HG02759 (cell line): ENCODE data around the gene CDCP1.

ENCODE experiments used
- ATAC-seq: cut with Tn5 transposase; IDR thresholded peaks from one replicate; pipeline ENCODE4 v1.9.1; 2021; ENCODE audit warnings: mild to moderate bottlenecking, moderate library complexity; ENCODE audit not compliant: unreplicated experiment

Gene CDCP1

GRCh38 chr3:45116350-45116749 lies 29.8 kb downstream of the CDCP1 start:
- no peak for ATAC-seq

DNA sequence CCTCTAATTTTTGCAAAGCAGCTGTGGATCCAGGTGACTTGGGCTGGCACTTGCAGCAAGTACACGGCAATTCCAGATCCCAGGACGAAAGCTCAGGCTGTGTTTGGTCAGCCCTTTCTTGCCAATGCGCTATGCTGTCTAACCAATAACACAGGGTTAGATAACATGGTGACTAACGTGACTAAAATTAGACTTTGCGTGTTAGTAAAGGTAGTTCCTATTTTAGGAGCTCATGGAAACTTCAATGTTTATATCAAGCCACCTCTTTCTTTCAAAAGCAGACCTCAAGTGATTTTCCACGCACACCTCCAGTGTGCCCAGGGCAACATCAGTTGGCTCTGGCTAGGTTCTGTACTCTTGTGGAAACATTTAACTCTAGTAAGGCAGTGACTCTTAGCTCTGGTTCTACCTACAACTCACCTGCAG lies 32.5 kb downstream of the CDCP1 start:
- no peak for ATAC-seq

DNA sequence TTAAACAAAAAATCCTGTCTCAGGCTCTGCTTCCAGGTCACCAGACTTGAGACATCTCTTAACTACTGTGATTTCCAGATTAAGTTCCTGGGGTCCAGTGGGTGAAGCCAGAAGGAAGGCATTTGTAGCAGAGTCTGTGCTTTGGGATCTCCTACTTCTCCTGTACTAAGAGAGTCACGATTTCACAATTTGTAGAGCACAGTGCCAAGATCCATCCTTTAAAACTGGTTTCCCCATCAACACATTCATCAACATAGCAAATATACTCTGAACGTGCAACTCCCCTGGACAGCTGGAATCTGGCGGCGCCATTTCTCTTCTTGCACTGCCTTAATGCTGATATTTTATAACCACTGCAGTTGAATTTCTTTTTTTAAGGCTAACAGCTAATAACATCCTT lies 33.2 kb downstream of the CDCP1 start:
- no peak for ATAC-seq

- no peak for ATAC-seq
Observed at GRCh38 chr3:45110509-45110833, 35.7 kb downstream of the CDCP1 start.

DNA sequence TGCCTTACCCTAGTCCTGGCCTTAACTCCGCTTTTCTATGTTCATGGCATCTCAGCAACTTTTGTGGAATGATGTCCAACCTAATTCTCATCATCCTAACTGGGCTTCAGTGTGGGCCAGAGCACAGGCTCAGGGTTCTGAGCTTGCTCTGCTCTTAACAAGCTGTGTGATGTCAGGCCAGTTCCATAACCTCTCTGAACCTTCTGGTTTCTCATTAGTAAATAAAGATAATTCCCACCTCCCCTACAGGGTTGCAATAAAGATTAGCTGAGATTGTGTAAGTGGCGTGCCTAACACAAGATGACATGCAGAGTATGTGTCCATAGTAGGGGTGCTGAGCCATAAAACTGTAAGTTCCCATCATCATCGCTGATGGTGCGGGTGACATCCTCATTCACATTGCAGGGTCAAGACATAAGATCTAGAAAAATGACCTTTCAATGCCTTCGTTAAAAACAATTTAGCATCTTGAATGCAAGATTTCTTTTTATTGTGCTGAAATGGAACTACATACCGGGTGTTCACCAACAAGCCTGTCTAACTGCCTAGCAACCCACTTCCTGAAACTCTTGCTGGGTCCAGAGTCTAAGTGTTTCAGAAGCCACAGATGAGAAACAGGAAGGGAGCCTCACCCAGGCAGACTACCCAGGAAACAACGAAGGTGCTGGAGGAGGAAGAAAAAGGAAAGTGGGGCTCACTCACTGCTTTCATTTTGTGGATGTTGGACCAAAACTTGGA lies 36.2 kb downstream of the CDCP1 start:
- ATAC-seq, result no peak

DNA sequence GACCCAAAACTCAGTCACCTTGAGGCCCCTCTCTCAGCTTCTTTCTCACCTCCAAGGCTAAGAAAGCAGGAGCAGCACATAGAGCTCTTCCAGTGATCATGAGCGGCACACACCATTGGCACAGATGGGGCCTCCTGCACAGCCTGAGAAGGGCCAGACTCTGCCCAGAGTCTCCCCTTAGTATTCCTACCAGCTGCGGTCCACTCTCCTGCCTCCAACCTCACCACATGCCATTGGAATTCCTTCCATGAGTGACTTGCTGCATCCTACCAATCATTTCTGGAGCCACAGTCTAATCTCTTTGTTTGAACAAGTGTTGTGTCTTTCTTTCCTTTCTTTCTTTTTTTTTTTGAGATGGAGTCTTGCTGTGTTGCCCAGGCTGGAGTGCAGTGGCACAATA lies 39.3 kb downstream of the CDCP1 start:
- ATAC-seq, result no peak

DNA sequence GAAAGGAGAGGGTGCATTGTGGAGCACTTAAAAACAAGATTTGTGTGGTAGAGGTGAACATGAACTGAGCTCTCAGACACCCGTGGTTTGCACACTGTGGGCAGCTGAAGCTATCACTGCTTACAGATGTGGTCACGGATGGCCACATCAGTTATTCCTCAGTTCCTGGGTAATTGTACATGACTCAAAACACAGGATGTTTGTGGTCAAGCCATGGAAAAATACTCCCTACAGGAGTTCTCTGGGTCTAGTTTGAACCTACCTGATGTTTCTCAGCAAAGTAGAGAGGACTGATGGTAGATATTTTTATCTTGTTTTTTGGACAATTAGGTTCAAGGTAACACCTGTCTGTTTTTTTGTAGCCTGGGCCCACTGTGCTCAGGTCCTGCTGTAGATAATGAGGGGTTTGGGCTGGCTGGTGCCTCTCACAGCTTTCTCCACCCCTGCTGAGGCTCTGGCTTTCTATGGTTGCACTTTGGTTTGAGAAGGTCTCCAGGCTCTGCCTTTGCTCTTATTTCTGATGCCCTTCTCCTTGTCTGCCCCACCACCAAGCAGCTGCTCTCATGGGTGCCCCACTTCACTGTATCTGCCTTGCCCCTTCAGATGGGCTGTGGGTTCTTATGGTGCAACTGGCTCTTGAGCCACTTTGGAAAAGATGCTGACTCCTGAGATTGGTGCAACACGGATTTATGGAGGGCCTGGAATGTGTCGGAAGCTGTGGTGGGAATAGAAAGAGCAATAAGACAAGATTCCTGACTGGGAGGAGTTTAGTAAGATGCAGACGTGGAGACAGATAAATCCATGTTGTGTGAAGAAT lies 40.1 kb downstream of the CDCP1 start:
- no peak for ATAC-seq

DNA sequence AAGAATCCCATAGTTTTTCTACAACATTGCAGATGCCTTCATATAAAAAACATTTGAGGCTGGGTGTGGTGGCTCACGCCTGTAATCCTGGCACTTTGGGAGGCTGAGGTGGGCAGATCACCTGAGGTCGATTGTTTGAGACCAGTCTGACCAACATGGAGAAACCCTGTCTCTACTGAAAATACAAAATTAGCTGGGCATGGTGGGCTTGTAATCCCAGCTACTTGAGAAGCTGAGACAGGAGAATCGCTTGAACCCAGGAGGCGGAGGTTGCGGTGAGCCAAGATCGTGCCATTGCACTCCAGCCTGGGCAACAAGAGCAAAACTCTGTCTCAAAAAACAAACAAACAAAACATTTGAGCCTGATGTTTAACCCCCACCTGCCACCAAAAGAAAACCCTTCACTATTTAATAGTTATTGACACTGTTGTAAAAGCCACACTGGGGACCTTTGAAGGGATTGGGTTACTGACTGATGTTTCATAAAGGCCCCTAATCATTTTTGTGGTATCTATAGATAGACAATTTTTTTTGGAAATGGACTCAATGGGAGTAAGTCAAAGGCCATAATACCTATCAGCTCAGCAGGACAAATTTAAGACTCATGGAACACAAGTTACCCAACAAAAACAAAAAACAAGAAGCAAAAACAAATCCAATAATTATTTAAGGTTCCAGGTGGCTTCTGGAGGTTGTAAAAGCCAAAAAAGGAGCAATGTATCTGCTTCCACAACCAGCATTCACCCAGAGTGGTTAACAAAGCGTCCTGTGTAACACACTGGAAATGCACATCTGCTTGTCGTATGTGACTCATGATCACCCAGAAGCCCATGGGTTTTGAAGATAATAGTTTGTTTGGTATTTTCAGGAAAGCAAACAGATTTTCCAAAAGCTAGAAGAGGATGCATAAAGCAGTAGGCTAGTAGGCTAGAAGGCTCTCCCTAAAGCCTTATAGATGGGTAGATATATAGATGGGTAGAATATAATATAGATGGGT lies 41.2 kb downstream of the CDCP1 start:
- no peak for ATAC-seq

DNA sequence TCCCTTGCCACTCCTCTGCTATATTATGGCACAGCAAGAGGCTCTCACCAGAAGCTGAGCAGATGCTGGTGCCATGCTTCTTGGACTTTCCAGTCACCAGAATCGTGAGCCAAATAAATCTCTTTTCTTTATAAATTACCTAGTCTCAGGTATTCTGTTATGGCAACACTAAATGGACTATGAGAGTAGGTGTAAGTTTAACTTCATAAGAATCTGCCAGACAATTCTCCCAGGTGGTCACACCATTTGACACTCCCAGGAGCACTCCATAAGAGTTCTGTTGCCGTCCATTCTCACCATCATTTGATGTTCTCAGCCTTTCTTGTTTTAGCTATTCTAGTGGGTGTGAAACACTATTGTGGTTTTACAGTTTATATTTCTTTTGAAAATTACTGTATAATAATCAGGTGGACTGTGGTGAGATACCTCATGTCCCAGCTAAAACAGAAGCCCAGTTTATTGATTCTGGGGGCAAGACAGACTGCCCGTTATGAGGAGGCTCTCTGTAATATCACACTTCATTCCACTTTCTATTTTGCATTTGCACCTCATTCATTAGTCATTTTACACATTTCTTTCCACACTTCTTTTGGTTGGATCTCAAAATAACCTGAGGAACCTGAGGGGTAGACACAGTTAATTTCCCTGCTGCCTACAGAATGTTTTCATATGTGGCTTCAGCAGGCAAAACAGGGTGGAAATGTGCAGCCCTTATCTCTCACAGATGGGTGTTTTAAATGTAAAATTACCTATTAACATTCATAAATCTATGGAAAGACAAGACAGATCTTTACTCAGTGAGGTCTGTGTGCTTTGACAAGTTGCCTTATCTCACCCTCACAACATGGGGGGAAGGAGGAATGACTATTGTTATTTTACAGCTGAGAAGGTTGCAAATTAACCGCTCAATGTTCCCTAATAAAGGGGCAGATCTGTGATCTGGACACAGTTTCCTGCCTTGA lies 42.1 kb downstream of the CDCP1 start:
- no peak for ATAC-seq

DNA sequence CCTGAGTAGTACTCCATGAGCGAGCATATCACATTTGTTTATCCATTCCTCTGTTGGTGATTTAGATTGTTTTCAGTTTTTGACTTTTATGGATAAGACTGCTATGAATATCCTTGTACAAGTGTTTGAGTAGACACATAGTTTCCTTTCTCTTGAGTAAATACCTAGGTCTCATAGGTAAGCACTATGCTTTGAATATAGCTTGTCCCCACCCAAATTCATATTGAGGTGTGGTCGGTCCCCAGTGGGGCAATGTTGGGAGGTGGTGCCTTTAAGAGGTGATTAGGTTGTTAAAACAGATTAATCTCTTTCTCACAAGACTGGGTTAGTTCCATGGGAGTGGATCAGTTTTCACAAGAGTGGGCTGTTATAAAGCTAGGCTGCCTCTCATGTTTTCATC lies 42.8 kb downstream of the CDCP1 start:
- no peak for ATAC-seq

DNA sequence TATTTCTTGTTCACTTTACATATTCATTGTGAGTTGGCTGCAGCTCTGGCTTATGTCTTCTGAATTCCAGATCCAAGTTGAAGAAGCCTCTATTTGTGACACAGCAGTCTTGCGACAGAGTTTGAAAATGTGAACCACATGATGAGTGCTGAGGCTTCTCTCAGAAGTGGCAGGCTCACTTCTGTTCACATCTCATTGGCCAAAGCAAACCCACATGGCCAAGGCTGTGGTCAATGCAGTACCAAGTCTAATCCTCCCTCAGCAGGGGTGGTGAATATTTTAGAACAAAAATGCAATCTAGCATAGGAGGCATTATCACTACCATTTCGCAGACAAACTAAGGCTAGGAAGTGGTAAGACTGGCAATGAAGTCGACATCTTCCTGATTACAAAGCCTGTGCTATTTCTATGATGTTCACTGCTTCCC lies 45.2 kb downstream of the CDCP1 start:
- no peak for ATAC-seq

- ATAC-seq, result no peak
Observed at GRCh38 chr3:45098310-45098709, 47.9 kb downstream of the CDCP1 start.

GRCh38 chr3:45097296-45097883 lies 48.8 kb downstream of the CDCP1 start:
- no peak for ATAC-seq

DNA sequence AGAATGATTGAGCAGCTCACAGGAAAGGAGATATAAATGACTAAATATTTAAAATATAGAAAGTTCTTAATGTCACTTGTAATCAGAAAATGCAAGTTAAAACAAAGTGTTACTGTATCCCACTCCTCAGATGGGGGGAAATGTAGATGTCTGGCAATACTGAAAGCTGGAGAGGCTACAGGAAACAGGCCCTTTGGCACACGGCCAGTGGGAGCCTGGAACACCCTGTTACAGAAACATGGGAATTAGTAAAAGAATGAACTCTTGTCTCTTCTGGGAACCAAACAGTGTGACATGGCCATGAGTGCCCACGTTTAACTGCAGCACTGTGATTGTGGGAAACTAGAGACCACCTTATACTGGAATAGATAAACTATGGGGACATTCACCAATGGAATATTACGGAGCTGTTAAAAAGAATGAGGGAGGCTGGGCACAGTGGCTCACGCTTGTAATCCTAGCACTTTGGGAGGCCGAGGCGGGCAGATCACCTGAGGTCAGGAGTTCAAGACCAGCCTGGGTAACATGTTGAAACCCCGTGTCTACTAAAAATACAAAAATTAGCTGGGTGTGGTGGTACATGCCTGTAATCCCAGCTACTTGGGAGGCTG lies 50.2 kb downstream of the CDCP1 start:
- ATAC-seq, result no peak

DNA sequence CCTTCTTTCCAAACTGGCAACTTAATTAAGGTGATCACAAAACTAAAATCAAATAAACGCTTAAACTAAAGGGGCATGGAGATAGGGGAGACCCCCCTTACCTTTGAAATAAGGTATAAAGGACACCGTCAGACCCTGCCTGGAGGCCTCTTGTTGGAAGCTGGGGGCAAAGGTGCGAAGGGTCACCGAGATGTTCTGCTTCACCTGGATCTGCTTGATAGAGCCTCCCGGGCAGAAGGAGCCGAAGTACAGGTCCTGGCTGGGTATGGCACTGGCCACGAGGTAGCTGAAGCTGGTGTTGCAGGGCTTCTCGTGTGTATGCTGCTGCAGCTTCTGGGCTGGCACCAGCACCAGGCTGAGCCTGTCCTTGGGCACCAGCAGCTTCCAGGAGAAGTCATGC lies 53.0 kb downstream of the CDCP1 start:
- ATAC-seq, result no peak

DNA sequence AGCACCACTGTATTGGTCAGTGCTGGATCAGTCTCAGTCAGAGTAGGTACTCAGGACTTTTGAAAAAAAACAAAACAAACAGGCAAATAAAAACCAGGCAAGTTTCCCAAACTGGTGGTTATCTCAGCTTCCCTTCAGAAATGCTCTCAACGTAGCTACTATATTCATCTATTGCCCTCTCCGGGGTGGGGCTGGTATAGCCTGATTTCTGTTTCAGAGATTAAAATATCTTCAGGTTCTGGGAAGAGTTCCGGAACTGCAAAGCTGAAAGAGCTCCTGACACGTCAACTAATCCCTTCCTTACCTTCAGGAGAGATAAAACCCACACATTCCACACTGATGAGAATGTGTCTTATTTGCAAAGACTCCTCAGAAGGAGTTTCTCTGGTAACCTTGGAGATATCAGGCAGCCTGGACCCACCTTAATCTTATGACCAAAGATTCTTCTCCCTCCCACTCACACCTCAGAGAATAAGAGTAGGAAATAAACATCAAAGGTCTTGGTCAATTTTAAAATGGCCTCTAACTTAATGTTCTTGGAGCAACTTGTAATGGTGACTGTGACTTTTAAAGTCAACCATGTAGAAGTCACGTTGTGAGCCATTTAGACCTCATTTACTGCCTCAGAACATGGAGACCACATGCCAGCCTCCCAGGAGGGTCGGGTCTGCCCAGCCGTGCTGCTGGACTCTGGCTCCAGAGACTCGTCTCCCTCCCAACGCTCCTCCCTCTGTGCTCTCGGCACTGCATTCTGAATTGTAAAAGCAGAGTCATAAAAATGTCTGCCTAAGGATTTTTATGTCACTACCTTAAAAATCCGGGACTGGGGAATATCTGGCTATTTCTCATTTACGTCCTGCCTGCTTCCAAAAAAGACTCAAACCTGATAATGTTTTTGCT lies 53.8 kb downstream of the CDCP1 start:
- ATAC-seq, result no peak

DNA sequence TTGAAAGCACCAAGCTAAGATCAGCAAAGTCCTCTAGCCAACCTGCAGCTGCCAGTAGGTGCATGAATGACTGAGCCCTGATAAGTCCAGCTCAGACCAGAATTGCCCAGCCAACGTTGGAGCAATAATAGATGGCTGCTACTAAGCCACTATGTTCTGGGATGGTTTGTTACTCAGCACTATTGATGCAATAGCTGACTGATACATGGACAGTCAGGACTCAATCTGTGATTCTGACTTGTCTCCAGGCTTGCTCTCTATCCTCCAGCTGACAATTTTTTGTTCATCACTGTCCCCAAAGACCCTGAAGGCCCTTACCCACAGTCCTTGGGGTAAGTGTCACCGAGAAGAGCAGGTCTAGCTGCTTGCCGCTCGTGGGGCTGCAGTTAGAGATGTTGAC lies 55.3 kb downstream of the CDCP1 start:
- ATAC-seq, result no peak
